GM19467 (cell line): ENCODE results near the gene NELL2.
"Not testable (repeated sequence)": the region's sequence is repeated elsewhere in the genome, so short reads cannot be mapped to it uniquely, and the experiment has no call there.

Experiments
- ATAC-seq: cut with Tn5 transposase; IDR thresholded peaks from one replicate; pipeline ENCODE4 v1.9.1; 2021; ENCODE audit warnings: mild to moderate bottlenecking, moderate library complexity; ENCODE audit not compliant: unreplicated experiment

NELL2 gene

DNA sequence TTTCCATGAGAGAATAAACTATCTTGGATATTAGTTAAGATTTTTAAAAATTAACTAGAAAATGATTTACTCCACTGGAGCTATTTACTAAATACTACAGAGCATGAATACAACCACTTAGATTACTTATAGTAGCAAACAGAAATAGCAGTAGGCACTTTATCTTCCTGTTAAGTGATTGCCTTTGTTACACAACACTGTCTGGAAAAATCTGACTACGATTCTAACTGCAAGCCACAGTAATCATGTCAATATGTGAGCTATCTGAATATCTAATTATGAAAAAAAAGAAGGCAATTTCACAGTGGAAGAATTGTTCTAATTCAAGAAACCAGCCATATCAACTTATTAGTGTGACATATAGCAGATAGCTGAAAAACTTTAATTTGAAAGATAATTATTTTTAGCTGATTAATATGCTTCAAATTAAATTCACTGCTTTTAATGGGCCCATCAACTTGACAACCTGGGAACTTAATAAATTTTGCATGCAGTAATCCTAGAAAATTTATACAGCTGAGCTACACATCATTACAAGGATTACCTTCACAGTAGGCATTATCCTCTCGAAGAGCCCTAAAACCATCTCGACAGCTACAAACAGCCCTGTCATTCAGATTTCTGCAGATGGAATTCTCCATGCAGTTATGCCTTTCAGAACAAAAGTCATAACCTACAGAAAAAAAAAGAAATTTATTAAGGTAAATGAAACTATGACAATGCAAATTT is 172.8 kb downstream of the NELL2 start:
- ATAC-seq, result no peak

DNA sequence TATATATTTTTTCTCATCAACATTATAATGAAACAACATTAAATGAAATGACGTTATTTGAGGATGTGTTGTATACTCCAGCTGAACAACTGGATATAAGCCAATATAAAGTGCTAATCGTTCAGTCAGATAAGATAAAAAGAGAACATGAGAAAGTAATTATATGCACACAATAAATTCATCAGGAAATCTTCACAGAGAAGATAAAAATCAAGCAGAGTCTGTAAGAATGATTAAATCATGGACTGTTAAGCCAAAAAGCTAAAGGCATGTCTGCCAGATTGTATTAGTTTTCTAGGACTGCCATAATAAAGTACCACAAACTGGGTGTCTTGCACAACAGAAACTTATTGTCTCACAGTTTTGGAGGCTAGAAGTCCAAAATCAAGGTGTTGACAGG is 178.6 kb downstream of the NELL2 start:
- no peak for ATAC-seq

DNA sequence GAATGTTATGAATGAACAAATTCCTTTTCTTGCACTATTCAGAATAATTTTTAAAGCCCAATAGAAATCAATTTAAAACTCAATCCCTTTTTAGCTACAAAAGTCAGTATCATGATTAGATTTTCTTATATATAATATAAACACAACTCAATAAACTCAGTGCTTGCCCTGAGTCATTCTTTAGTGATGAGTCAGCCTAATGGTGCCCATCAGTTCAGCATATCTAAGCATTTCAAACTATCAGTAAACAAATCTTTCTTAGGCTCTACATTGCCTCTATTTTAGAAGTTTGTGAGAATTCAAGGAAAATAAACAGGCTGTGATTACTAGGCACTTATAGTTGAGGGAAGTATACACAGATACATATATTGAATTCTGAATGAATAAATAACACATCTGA is 179.6 kb downstream of the NELL2 start:
- ATAC-seq, result no peak

DNA sequence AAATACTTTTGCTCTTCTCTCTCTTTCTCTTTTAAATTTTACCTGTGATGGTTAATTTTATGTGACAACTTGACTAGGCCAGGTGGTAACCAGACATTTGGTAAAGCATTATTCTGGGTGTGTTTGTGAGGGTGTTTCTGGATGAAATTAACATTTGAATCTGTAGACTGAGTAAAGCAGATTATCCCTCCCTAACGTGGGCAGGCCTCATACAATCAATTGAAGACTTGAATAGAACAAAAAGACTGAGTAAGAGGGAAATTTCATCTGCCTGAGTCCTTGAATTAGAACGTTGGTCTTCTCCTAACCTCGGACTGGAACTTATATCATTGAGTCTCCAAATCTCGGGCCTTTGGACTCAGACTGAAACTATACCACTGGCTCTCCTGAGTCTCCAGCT is 182.1 kb downstream of the NELL2 start:
- ATAC-seq, result no peak

DNA sequence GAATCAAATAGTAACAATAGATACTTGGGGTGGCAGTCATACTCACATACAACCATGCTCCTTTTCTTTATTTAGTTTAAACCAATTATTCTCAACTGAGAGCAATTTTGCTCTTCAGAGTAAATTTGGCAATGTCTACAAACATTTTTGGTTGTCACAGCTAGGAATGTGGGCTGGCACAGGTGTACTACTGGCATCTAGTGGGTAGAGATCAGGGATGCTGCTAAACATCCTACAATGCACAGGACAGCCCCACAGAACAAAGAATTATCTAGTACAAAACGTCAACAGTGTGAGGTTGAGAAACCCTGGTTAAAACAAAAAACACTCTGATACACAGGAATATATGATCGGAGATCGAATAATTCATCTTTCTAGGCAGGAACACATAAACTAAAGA is 186.5 kb downstream of the NELL2 start:
- ATAC-seq, result no peak

DNA sequence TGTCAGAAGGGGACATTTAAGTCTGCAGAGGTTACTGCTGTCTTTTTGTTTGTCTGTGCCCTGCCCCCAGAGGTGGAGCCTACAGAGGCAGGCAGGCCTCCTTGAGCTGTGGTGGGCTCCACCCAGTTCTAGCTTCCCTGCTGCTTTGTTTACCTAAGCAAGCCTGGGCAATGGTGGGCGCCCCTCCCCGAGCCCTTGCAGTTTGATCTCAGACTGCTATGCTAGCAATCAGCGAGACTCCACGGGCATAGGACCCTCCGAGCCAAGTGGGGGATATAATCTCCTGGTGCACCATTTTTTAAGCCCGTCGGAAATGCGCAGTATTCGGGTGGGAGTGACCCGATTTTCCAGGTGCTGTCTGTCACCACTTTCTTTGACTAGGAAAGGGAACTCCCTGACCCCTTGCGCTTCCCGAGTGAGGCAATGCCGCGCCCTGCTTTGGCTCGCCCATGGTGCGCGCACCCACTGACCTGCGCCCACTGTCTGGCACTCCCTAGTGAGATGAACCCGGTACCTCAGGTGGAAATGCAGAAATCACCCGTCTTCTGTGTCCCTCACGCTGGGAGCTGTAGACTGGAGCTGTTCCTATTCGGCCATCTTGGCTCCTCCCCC is 189.2 kb downstream of the NELL2 start:
- not testable (repeated sequence) for ATAC-seq

DNA sequence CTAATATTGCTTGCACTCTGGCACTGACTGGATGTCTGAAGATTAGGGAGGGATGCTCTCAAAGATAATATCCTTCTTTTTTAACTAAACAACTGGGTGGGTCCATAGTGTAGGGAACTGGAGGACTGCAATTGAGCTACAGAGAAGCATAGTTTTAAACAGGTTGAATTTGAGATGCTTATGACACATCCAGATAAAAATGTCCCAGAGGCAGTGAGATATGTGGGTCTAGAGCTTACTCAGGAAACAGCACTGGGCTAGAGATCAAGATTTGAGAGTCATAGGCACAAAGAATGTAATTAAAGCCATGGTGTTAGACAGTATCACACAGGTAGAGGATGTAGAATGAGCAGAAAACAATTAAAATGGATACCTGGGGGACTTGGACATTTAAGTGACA is 198.4 kb downstream of the NELL2 start:
- ATAC-seq, result no peak

DNA sequence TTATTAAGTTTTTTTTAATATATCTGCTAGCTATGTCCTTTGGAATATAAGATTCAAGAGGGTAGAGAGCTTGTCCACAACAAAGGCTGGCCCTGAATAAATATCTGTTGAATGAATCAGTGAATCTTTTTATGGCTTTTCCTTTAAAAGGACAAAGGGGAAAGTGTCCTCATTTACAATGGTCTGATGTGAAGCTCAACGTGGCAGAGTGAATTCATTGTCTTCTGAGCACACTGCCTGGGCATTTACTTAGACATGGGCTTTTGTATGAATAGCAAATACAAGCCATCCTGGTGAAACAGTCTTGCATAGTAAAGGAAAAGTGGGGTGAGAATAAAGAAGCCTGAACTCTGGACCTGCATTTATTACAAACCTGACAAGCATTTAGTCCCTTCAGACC is 201.2 kb downstream of the NELL2 start:
- ATAC-seq, result no peak

DNA sequence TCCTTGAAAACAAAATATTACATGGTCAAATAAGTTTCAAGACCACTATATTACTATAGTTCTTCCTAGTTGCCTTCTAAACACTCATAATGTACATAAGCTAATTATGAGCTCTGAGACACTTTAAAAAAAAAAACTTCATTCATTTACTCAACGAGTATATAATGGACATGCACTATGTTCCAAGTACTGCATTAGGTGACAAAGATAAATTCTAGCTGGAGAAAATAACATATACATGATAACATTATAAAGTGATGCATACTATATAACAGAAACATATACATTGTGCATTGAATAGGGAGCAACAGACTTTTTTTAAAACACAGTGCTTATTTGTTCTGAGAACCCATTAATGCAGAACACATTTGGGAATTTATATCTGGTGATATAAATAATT is 202.3 kb downstream of the NELL2 start:
- ATAC-seq, result no peak

DNA sequence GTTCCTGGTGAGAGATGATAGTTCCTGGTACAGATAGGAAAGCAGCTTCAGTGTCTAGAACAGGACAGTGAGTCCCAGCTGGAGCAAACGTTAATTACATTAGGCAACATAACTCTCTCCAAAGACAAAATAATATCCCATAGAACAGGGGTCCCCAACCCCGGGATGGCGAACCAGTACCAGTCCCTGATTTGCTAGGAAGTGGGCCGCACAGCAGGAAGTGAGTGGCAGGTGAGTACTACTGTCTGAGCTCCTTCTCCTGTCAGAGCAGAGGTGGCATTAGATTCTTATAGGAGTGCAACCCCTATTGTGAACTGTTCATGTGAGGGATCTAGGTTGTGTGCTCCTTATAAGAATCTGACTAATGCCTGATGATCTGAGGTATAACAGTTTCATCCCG is 204.1 kb downstream of the NELL2 start:
- ATAC-seq, result no peak

DNA sequence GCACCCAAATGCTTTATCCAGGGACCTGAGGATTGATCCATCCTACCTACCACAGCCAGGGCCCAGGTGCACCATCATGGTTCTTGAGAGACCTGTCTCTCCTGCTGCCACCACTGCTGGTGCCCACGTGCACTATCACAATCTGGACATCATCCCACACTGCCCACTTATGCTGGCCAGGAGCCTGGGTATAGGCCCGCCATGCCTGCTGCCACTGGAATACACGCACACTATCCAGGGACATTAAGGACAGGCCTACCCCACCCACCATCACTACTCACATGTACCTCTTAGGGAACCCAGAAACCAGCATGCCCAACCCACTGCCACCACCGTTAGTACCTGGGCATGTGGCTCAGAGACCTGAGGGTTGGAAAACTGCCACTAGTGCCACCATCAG is 207.7 kb downstream of the NELL2 start:
- ATAC-seq, result no peak

DNA sequence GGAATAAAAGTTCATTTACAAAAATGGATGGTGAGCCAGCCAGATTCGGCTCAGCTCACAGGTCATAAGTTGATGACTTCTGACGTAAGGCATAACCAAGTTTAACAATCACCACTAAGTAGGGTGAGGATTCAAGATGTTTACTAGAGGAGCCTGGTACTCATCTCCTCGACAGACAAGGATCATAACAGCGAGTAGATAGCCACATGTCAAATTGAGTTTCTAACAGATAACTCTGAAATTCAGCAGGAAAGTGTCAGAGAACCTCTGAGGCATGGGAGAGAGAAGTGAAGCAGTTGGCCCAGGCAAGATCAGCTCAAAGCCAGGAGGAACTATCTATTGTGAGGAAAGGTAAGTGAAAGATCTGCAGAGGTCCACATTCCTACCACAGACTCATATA is 208.7 kb downstream of the NELL2 start:
- ATAC-seq, result no peak

DNA sequence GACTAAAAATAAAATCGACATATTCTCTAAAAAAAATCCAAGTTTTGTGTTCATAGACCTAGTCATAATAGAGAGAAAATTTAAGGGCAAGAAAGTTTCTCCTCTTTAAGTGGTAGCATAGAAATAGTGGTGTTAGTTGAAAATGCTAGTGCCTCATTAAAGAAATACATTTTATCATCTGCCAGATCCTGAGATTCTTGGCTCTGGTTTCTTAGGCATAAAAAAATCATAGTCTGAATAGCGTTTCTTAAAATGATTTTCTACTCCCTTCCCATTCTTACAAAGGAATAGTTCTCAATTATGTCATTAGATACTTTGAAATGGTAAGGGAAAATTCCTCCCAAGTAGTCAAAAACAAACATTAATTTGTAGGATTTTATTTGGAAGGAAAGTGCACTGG is 212.8 kb downstream of the NELL2 start:
- no peak for ATAC-seq

DNA sequence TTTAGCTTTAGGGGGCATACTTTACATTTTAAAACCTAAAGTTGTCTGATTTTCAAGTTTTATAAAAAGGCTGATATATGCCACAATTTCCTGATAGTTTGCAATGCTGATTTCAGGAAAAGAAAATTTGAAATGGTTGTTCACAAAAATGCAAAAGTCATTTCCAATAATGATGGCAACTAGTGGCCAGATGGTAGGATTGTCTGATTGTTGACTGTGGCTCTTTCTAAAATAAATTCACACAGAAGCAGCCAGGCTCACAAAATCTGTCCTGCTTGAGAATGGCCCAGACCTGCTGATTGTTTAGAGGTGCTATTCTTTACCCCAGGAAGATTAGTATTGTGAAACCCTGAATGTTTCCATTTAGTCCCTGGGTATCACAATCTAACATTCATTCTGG is 220.3 kb downstream of the NELL2 start:
- ATAC-seq, result no peak

DNA sequence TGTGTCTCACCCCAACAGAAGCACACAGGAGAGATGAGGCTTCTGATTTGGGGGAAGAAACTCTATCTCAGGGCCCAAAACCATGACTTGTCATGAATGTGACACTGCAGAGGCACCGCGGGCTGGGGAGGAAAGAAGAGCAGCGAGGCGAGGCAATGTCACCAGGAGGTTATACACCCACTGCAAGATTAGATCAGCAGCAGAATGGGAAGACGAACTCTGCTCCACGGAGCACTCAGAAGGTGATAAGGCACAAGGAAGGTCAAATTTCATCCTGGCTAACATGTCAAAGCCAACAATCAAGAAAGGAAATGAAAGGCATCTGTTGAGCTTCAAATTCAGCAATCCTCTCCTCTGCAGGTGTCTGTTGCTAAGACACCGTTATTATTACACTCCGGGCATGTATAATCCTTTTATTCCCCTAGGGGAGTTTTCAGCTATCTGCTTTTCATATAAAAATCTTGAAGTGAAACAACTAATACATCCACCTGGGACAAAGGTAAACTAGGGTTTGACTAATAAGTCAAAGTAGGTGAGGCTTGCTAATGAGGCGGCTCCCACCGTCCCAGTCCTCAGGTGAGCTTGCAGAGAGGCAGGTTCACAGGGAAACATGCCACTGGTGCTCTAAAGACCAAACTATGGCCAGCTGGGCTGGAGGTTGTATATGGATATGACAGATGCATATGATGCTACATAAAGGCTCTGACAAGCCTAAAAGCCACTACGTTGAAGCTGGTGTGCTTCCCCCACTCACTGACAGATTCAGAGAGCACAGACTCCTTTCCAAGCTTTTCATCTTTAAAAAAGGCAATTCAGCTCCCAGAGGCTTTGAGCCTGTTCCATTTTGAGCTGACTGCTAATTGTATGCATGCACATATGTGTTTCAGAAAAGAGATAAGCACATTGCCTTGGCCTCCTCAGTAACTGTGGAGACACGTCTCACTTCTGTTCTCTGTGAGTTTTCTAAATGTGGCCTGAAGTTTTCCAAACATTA is 221.2 kb downstream of the NELL2 start:
- no peak for ATAC-seq

DNA sequence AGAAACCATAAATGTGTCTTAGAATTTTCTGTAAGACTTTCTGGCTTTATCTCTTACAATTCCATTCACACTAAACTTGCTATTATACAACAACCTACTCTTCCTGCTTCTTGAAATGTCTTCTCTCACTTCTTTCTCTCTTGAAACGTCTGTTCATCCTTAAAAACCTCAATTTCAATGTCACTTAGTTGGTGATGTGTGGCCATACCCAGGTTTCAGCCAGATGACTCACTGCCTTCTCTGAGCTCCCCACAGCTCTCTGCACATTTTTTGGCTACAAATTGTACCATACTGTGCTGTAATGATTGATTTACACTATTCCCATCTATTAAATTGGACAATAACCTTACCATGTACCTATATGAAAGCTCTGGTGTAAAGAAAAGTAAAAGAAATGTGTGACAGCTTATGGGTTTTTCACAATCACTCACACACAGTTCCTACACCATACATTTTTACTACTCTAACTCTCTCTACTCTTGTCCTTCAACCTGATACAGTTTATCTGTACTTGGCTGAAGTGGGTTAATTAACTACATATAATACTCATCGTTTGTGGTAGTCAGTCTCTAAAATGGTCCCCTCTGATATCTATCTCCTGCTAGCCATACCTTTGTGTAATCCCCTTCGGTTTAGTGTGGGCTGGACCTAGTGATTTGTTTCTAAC is 222.1 kb downstream of the NELL2 start:
- no peak for ATAC-seq

DNA sequence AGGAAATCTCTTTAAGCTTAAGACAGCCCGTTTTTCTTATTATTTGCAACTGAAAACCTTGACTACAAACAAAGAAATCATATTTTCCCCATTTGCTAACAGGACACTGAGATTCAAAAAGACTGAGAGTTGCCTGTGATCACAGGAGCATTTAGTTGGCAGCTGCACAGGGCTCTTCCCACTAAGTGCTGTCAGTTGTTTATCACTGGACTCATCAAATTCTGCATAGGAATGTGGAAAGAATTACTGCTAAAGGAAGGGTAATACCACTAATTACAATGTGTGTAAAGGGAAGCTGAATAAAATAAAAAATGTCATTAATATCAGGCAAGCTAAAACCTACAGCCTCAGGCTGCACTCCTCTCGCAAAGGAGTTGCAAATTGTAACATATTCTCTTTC is 226.4 kb downstream of the NELL2 start:
- ATAC-seq, result no peak

DNA sequence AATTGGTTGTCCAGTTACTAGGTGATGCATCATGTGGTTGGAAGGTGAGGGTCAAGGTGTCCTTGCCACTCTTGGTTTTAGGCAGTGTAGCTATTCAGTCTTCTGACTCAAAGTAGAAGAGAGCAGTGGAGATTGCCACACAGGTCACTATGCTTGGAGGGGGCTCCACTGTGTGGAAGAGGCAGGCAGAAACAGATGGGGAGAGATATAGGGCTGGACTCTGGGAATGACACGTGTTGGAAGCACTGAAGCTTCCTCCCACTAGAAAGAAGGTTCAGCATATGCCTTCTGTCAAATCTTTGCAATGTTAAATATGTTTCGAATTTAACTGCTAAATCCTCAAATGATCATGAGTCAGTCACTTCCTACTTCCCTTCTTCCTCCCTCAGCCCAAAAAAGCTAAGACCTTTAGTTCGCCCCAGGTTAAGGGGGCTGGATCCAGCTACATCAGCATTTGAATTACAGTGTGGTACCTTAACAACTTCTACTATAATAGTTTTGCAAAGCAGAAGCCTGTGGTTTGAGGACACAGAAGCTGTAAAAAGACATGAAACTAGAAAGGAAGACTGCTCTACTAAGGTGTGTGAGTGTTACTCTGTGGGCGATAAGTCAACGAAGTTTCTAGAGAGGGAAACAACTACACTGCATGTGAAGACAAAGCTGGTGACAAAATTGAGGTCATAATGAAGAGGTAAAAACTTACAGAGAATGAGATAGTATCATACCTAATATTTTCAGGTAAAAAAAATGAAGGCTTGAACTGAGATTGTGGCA is 228.0 kb downstream of the NELL2 start:
- ATAC-seq, result no peak

DNA sequence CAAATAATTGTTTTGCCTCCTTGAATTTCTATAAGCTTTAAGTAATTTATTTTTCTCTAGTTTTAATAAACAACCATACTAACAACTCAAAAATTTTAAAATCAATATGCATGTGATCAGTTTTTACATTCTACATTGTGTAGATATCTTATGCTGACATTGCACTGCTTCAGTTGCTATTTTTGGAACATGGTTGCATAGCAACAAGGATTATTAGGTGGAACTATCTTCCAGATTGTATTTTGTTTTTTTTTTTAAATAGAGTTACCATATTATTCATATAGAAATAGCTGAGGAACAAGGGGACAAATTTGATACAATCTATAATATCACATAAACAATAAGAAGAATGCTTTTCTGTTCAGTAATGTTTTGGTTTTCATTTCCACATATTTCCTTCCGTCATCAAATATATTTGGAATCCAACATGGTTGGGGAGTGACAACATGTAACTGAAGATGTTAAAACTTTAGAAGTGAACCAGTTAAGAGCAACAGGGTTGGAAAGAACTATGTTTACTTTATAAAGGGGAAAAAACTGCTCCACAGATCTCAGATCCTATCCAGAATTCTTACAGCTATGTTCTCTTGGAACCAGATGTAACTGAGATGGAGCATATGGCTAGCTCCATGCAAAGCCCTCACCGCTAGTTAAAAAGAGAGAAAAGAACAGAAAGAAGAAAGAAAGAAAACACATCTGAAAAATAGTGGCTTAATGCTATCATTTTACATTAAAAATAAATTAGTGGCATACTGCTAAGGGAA is 235.5 kb downstream of the NELL2 start:
- ATAC-seq, result no peak

DNA sequence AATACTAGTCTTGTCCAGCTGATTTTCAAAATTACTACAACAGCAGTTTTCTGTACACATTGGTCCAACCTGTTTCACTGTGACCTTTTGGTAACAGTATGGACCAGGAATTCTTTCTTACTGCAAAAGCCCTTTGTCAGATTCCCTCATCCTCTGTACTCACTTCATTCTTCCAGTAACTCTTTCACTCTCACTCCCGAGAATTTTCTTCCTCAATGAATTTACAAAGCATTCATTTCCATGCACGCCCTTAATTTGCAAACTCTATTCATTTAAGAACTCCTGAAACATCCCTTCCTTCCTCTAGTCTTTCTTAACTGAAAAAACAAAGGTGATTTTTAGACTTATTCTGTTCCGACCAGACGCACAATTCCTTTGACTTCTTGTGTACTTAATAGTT is 238.2 kb downstream of the NELL2 start:
- no peak for ATAC-seq
